ENCODE measurements around the gene RPL27.

RPL27 gene

DNA sequence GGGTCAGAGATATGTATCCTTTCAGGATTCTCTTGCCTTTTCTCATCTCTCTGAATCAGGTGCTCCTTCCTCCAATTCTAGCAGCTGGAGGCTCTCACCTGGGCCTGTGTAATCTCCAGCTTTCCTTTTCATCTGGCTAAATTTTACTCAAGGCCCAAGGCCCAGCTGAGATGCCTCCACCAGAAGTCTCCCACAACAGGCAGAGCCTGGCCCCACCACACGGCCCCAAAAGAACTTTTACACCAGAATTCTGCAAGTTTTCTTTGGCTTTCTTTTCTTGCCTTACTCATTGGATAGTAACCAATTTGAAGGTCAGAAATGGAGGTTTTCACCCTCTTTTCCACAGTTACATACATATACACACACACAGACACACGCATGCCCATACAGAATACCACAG lies 41.4 kb downstream of the RPL27 start:
- DNase-seq (ENCODE audit: low read depth), result no peak
- TF ChIP-seq, protein P1, sequence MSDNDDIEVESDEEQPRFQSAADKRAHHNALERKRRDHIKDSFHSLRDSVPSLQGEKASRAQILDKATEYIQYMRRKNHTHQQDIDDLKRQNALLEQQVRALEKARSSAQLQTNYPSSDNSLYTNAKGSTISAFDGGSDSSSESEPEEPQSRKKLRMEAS (IDR thresholded peaks at IDR 0.05; ENCODE audit: low read depth, low read length), result no peak
- no peak overlapping the region for H3K4me3 ChIP-seq (ENCODE audit: low read depth, low read length)

DNA sequence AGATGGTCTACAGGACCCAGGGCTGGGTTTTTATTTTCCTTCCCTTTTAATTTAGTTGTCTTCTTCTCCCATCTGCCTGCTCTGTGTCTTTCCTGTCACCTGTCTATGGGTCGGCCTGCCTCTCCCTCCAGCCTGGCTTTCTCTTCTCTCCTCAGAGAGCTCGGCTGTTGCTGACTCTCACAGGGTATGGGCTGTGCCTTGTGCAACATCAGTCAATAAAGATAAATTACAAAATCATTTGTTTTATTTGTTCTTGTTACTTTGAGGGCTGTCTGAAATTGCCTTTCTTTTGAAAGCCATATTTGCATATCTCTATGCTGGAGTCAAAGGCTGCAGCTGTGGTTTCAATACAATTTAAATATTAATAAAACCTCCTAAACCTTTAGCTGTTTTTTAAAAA lies 42.4 kb downstream of the RPL27 start:
- TF ChIP-seq MYC (IDR thresholded peaks at IDR 0.05; ENCODE audit: low read depth, low read length) (no peak), CTCF (IDR thresholded peaks at IDR 0.05; ENCODE audit: low read depth, low read length) (no peak), POLR2A (IDR thresholded peaks at IDR 0.05; ENCODE audit: extremely low read depth, insufficient read length) (no peak)
- TF ChIP-seq, protein P1 (IDR thresholded peaks at IDR 0.05; ENCODE audit: low read depth, low read length), result no peak
- H3K4me3 ChIP-seq (ENCODE audit: low read depth, low read length), result no peak overlapping the region
- no peak for DNase-seq (ENCODE audit: low read depth)

DNA sequence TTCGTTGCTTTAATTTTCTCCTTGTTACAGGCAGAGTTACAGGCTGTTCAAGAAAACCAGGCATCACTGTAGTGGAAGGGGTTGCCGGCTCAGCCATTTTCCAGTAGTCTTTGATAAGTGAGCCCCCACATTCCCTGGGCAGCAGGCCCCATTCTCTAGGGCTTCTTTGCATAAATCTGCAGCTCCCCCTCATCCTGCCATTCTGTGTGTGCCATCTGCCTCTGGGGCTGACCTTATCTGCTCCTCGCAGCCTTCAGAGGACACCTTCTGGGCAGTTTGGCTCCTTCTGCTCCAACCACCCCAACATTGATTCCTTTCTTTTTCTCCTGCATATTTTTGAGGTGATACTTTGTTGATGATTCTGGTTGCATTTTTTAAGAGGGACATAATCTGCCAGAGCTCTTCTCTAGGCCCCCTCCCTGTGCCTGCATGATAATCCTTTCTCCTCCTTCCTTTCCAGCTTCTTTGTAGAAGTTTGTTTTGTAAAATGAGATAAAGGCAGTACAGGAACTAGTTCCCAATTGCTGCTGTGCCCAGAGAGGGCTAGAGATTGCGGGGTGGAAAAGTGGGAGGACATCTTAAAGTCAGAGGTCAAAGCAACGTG lies 43.9 kb downstream of the RPL27 start:
- TF ChIP-seq MYC (IDR thresholded peaks at IDR 0.05; ENCODE audit: low read depth, low read length) (no peak), CTCF (IDR thresholded peaks at IDR 0.05; ENCODE audit: low read depth, low read length) (no peak), POLR2A (IDR thresholded peaks at IDR 0.05; ENCODE audit: extremely low read depth, insufficient read length) (no peak)
- TF ChIP-seq, protein P1 (IDR thresholded peaks at IDR 0.05; ENCODE audit: low read depth, low read length), result no peak
- H3K4me3 ChIP-seq (ENCODE audit: low read depth, low read length), result no peak overlapping the region
- no peak for DNase-seq (ENCODE audit: low read depth)

DNA sequence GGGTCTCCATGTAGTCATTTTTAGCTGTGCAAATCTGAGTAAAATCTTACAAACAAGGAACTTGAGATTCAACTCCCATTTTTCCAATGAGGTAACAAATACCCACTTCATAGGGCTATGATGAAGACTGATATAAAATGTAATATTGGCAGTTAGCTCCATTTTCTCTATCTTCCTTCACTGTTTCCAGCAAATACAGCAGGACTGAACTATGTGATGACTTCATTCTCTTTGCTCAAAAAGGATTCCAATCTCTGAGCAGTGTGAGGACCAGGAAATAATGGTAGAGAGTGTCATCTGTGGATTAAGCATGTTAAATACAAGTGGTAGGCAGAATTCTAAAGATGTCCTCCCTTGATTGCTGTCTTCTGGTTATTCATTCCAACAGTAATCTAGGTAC lies 45.1 kb downstream of the RPL27 start:
- TF ChIP-seq, protein P1 (IDR thresholded peaks at IDR 0.05; ENCODE audit: low read depth, low read length), result no peak
- TF ChIP-seq CTCF (IDR thresholded peaks at IDR 0.05; ENCODE audit: low read depth, low read length), result no peak
- no peak for TF ChIP-seq POLR2A (IDR thresholded peaks at IDR 0.05; ENCODE audit: extremely low read depth, insufficient read length)
- no peak for TF ChIP-seq MYC (IDR thresholded peaks at IDR 0.05; ENCODE audit: low read depth, low read length)
- no peak for DNase-seq (ENCODE audit: low read depth)
- no peak overlapping the region for H3K4me3 ChIP-seq (ENCODE audit: low read depth, low read length)

- DNase-seq (ENCODE audit: low read depth), result no peak
- H3K4me3 ChIP-seq (ENCODE audit: low read depth, low read length), result no peak overlapping the region
- TF ChIP-seq, protein P1 (IDR thresholded peaks at IDR 0.05; ENCODE audit: low read depth, low read length), result no peak
- no peak for TF ChIP-seq MYC (IDR thresholded peaks at IDR 0.05; ENCODE audit: low read depth, low read length)
- TF ChIP-seq CTCF (IDR thresholded peaks at IDR 0.05; ENCODE audit: low read depth, low read length), result no peak
- TF ChIP-seq POLR2A (IDR thresholded peaks at IDR 0.05; ENCODE audit: extremely low read depth, insufficient read length), result no peak
Measured at GRCh38 chr17:43044024-43044423, 45.8 kb downstream of the RPL27 start.

DNA sequence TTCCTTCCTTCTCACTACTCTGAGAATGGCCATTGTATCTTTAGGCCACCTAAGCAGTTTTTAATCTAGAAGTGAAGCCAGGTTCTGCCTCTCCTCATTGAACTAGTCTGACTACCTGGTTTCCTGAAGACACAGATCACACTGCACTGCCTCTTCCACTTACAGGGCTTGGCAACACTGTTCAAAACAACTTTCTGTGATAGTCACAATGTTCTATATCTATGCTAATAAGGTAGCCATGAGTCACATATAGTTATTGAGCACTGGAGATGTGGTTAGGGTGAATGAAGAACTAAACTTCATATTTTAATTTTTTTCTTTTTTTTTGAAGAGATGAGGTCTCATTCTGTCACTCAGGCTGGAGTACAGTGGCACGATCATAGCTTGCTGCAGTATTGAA lies 53.8 kb downstream of the RPL27 start:
- H3K4me3 ChIP-seq (ENCODE audit: low read depth, low read length), result no peak overlapping the region
- TF ChIP-seq MYC (IDR thresholded peaks at IDR 0.05; ENCODE audit: low read depth, low read length), result no peak
- no peak for TF ChIP-seq POLR2A (IDR thresholded peaks at IDR 0.05; ENCODE audit: extremely low read depth, insufficient read length)
- TF ChIP-seq, protein P1 (IDR thresholded peaks at IDR 0.05; ENCODE audit: low read depth, low read length), result no peak
- no peak for TF ChIP-seq CTCF (IDR thresholded peaks at IDR 0.05; ENCODE audit: low read depth, low read length)
- no peak for DNase-seq (ENCODE audit: low read depth)
